ENCODE results near the gene DNMT1.
"Not testable (repeated sequence)": the region's sequence is repeated elsewhere in the genome, so short reads cannot be mapped to it uniquely, and the experiment has no call there.

GRCh38 chr19:10241826-10242449 is 47.2 kb upstream of the DNMT1 start:
- TF ChIP-seq CTCF (conservative IDR thresholded peaks at IDR 0.05; ENCODE audit: low read depth, low read length); EZH2 (IDR thresholded peaks at IDR 0.05; ENCODE audit: low read length, unreplicated experiment): not testable (repeated sequence)

All from PC-3 (cell line).